K562 (cell line): ENCODE measurements around the gene ZNF490. TPM values are rescaled to one million over a fixed set of nuclear protein-coding genes. Genes with fewer than 3 reads are reported as not detected.

Experiments
- ATF3 ChIP-seq, 2 experiments: fragments of 450-650 bp in 1 of 2; sonication (generic) in 1 of 2; formaldehyde crosslinking in 1 of 2; IDR thresholded peaks in 1 of 2; conservative IDR thresholded peaks in 1 of 2; 2 replicates each; pipeline versions ENCODE4 v1.6.1 to v1.8.1; 2016 to 2023; ENCODE audit warnings: mild to moderate bottlenecking in 2 of 2, moderate library complexity in 2 of 2, inconsistent platforms in 1 of 2, missing genetic modification reagents in 1 of 2
- CTCF ChIP-seq, 3 experiments: IDR thresholded peaks in 2 of 3; conservative IDR thresholded peaks in 1 of 3; 2 replicates each; pipeline ENCODE4 v1.5.1; 2011 to 2012; ENCODE audit warnings: low read length in 3 of 3, mild to moderate bottlenecking in 3 of 3, control low read depth in 2 of 3, improper control_type of control experiment in 1 of 3, inconsistent platforms in 1 of 3, low read depth in 1 of 3, mixed read lengths in 1 of 3, moderate library complexity in 1 of 3; ENCODE audit not compliant: insufficient read depth in 2 of 3
- MITF ChIP-seq: IDR thresholded peaks from 2 replicates; pipeline ENCODE4 v1.6.1; 2014; ENCODE audit warnings: antibody characterized with exemption
- PCBP1 ChIP-seq: fragments of 200-400 bp; formaldehyde crosslinking; IDR thresholded peaks from 2 replicates; pipeline ENCODE4 v1.6.1; 2018; ENCODE audit warnings: mild to moderate bottlenecking, low read depth, low read length; ENCODE audit not compliant: poor library complexity, severe bottlenecking
- polyA plus RNA-seq, 8 experiments: library from polyadenylated mRNA; depleted of rRNA in 4 of 8; stranded (reverse) in 5 of 8; unstranded in 3 of 8; fragments of >200 nt; fragmentation: Nextera tagmentation in 2 of 8; fragmentation: Illumina TruSeq in 1 of 8; extraction: Ambion mirVana in 2 of 8; extraction: Trizol in 1 of 8; gene quantifications; 2 replicates each; pipeline versions ENCODE4 v1.2.1 to v1.2.3, GENCODE V29; 2011 to 2014; ENCODE audit warnings: inconsistent platforms in 1 of 8, missing spikeins in 1 of 8
- total RNA-seq, 7 experiments: library from RNA; depleted of rRNA in 6 of 7; stranded (reverse); fragments of >200 nt in 6 of 7; fragmentation: Illumina TruSeq in 2 of 7; extraction: Trizol in 2 of 7; gene quantifications; 2 replicates each; pipeline versions ENCODE4 v1.2.1 to v1.2.3, GENCODE V29; 2011 to 2021; ENCODE audit warnings: low replicate concordance in 1 of 7

The ZNF490 gene
- total and polyA plus RNA-seq, 9 of the 15 experiments (the other 6 are each of a cell fraction or from before 2014, with no cell fraction given), result 0.90 to 8.3 (median 4.4) TPM

GRCh38 chr19:12656899-12657571, 46.4 kb upstream of the ZNF490 start (continued):
- peak; percentile 47; the same call in 1 of the 2 replicates for TF ChIP-seq ATF3 (IDR thresholded peaks at IDR 0.05)
- TF ChIP-seq ATF3 (CRISPR knock-in tag; conservative IDR thresholded peaks at IDR 0.05), result no peak
- 0 out of 6 replicates have a peak, but pooled peaks of 1 of the 3 experiments have one; percentile 5 for TF ChIP-seq CTCF (IDR thresholded peaks at IDR 0.05 in 2 of 3, conservative IDR thresholded peaks at IDR 0.05 in 1 of 3; ENCODE audit: insufficient read depth in 2 of 3, low read depth in 1 of 3, low read length in 3 of 3)
- no peak for TF ChIP-seq PCBP1
- no peak for TF ChIP-seq MITF
